ENCODE results near the gene PXDN. TPM values are rescaled to one million over a fixed set of nuclear protein-coding genes. Genes with fewer than 3 reads are reported as not detected.

The PXDN gene
- total RNA-seq, 1 experiment from 2014 or later = 125 TPM

DNA sequence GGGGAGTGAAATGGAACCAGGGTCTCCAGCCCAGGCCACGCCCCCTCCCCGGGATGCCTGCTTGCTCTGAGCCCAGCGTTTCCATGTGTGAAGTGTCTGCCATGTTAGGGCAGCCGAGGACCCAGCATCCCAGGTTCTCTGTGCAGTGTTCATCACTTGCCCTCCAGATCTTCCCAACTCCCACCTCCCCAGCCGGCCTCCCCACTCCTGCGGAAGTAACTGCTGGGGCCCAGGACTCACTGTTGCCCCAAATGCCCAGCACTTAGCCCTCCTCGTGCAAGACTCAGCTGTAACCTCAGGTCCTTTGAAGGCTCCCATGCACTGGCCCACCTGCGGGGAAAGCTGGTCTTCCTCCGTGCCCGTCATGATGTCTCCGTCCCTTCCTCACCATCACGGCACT lies 9.7 kb upstream of the PXDN start:
- POLR2A ChIA-PET (ENCODE audit: unreplicated experiment) = no interaction called here
- peaks cover 4% of the 10 kb centered on the region for H3K4me1 ChIP-seq (ENCODE audit: insufficient read depth, low read length)
- no peak overlapping the region for H2AFZ ChIP-seq (ENCODE audit: low read length)
- H3K4me3 ChIP-seq (ENCODE audit: low read length) = no peak overlapping the region
- intact Hi-C loops (cut with micrococcal nuclease) = loop anchor here (5.0 kb wide), 1 partner anchor 202 kb away; no protein-coding TSS in a partner anchor
- no peaks in the 10 kb centered on the region for H3K9me3 ChIP-seq (ENCODE audit: low read length)
- no peaks in the 10 kb centered on the region for H3K79me2 ChIP-seq (ENCODE audit: low read length)
- ATAC-seq (no peak), DNase-seq (no peak)
- no peaks in the 10 kb centered on the region for H4K20me1 ChIP-seq (ENCODE audit: low read length)
- H3K36me3 ChIP-seq (ENCODE audit: low read depth, low read length) = no peaks in the 10 kb centered on the region
- no peak overlapping the region for H3K27ac ChIP-seq (ENCODE audit: low read length)
- H3K9ac ChIP-seq (ENCODE audit: low read length) = no peak overlapping the region
- CTCF ChIA-PET = no interaction called here
- no peaks in the 10 kb centered on the region for H3K27me3 ChIP-seq (ENCODE audit: low read length)
- TF ChIP-seq EZH2phosphoT487 (IDR thresholded peaks at IDR 0.05; ENCODE audit: borderline replicate concordance, low read length) (no peak), EZH2 (IDR thresholded peaks at IDR 0.05; ENCODE audit: low read length, unreplicated experiment) (no peak)
- TF ChIP-seq, protein P1, sequence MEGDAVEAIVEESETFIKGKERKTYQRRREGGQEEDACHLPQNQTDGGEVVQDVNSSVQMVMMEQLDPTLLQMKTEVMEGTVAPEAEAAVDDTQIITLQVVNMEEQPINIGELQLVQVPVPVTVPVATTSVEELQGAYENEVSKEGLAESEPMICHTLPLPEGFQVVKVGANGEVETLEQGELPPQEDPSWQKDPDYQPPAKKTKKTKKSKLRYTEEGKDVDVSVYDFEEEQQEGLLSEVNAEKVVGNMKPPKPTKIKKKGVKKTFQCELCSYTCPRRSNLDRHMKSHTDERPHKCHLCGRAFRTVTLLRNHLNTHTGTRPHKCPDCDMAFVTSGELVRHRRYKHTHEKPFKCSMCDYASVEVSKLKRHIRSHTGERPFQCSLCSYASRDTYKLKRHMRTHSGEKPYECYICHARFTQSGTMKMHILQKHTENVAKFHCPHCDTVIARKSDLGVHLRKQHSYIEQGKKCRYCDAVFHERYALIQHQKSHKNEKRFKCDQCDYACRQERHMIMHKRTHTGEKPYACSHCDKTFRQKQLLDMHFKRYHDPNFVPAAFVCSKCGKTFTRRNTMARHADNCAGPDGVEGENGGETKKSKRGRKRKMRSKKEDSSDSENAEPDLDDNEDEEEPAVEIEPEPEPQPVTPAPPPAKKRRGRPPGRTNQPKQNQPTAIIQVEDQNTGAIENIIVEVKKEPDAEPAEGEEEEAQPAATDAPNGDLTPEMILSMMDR (conservative IDR thresholded peaks at IDR 0.05; ENCODE audit: low read depth, low read length) = no peak
- BruUV-seq (replicated peaks) = no TSS peak
- no peaks in the 10 kb centered on the region for H3F3A ChIP-seq (ENCODE audit: low read length, unreplicated experiment)
- no peak overlapping the region for H3K4me2 ChIP-seq (ENCODE audit: low read length)
- H3K9me2 ChIP-seq (replicated peaks; ENCODE audit: low read length) = no peaks in the 10 kb centered on the region

DNA sequence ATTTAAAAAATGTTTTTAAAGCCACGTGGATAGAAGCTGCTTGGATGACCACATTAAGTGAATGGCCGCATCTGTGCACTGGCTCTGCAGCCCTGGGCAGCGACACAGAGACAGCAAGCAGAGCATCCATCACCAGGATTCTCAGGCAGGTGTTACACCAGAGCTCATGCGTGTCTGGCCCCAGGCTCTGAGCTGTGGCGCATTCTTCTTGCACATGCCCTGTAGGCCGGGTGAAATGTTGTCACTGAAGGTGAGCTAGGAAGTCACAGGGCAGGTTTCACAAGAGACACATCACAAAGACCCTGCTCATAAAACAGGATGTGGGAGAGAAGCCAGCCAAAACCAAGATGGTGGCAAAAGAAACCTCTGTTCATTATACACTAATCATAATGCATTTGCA lies 8.4 kb upstream of the PXDN start:
- TF ChIP-seq, protein P1 (conservative IDR thresholded peaks at IDR 0.05; ENCODE audit: low read depth, low read length) = no peak
- TF ChIP-seq EZH2phosphoT487 (IDR thresholded peaks at IDR 0.05; ENCODE audit: borderline replicate concordance, low read length) (no peak), EZH2 (IDR thresholded peaks at IDR 0.05; ENCODE audit: low read length, unreplicated experiment) (no peak)
- peaks cover 4% of the 10 kb centered on the region for H3K4me1 ChIP-seq (ENCODE audit: insufficient read depth, low read length)
- no peaks in the 10 kb centered on the region for H3K9me2 ChIP-seq (replicated peaks; ENCODE audit: low read length)
- intact Hi-C loops (cut with micrococcal nuclease) = loop anchor here (5.0 kb wide), 1 partner anchor 200 kb away; no protein-coding TSS in a partner anchor
- ChIA-PET POLR2A (ENCODE audit: unreplicated experiment) (no interaction called here), CTCF (interaction anchor here (1.2 kb wide), 1 partner anchor 64 kb away, joined by 4 read pairs; no protein-coding TSS in a partner anchor)
- no peak overlapping the region for H3K4me3 ChIP-seq (ENCODE audit: low read length)
- no peak overlapping the region for H3K9ac ChIP-seq (ENCODE audit: low read length)
- no peak overlapping the region for H3K27ac ChIP-seq (ENCODE audit: low read length)
- no TSS peak for BruUV-seq (replicated peaks)
- H3K4me2 ChIP-seq (ENCODE audit: low read length) = no peak overlapping the region
- no peaks in the 10 kb centered on the region for H3K79me2 ChIP-seq (ENCODE audit: low read length)
- no peaks in the 10 kb centered on the region for H3K27me3 ChIP-seq (ENCODE audit: low read length)
- DNase-seq = no peak
- ATAC-seq = no peak
- no peaks in the 10 kb centered on the region for H3F3A ChIP-seq (ENCODE audit: low read length, unreplicated experiment)
- no peaks in the 10 kb centered on the region for H3K36me3 ChIP-seq (ENCODE audit: low read depth, low read length)
- H2AFZ ChIP-seq (ENCODE audit: low read length) = no peak overlapping the region
- H4K20me1 ChIP-seq (ENCODE audit: low read length) = no peaks in the 10 kb centered on the region
- no peaks in the 10 kb centered on the region for H3K9me3 ChIP-seq (ENCODE audit: low read length)

Measured in PC-3 (cell line).